Fibroblast of villous mesenchyme (primary cell): ENCODE results near the gene NRG3. TPM values are rescaled to one million over a fixed set of nuclear protein-coding genes. Genes with fewer than 3 reads are reported as not detected.

Experiments used
- DNase-seq: peaks from one replicate; pipeline ENCODE4 v3.0.0-alpha.2; 2010; ENCODE audit warnings: low read depth
- H3K4me3 ChIP-seq: 2 replicates; pipeline ENCODE4 v1.5.1; 2011; ENCODE audit warnings: low read depth, mild to moderate bottlenecking, low read length
- CTCF ChIP-seq: IDR thresholded peaks from 2 replicates; pipeline ENCODE4 v1.5.1; 2012; ENCODE audit warnings: low read depth, mild to moderate bottlenecking, low read length; ENCODE audit not compliant: insufficient read depth
- total RNA-seq: library from RNA; depleted of rRNA; stranded (reverse); fragments of >200 nt; gene quantifications from 2 replicates; pipeline ENCODE4 v1.2.3, GENCODE V29; 2012

Gene NRG3
- total RNA-seq, 1 donor: not detected

GRCh38 chr10:82390866-82391658 is 516.1 kb downstream of the NRG3 start:
- no peak for DNase-seq
- H3K4me3 ChIP-seq: no peak overlapping the region
- TF ChIP-seq CTCF: no peak

- TF ChIP-seq CTCF: no peak
- no peak for DNase-seq
- no peak overlapping the region for H3K4me3 ChIP-seq
Observed at GRCh38 chr10:82391971-82392370, 517.0 kb downstream of the NRG3 start.

GRCh38 chr10:82392533-82392932 is 517.5 kb downstream of the NRG3 start:
- no peak overlapping the region for H3K4me3 ChIP-seq
- no peak for TF ChIP-seq CTCF
- no peak for DNase-seq

GRCh38 chr10:82394122-82394521 is 519.1 kb downstream of the NRG3 start:
- no peak overlapping the region for H3K4me3 ChIP-seq
- DNase-seq: no peak
- TF ChIP-seq CTCF: no peak

- H3K4me3 ChIP-seq: no peak overlapping the region
- DNase-seq: no peak
- no peak for TF ChIP-seq CTCF
Observed at GRCh38 chr10:82394987-82395386, 520.0 kb downstream of the NRG3 start.

- no peak overlapping the region for H3K4me3 ChIP-seq
- no peak for TF ChIP-seq CTCF
- DNase-seq: no peak
Observed at GRCh38 chr10:82396886-82397285, 521.9 kb downstream of the NRG3 start.

- TF ChIP-seq CTCF: no peak
- DNase-seq: no peak
- H3K4me3 ChIP-seq: no peak overlapping the region
Observed at GRCh38 chr10:82397854-82398253, 522.9 kb downstream of the NRG3 start.
